HS-5 (cell line): ENCODE measurements around the gene RIBC2.
"Not testable (repeated sequence)": the region's sequence is repeated elsewhere in the genome, so short reads cannot be mapped to it uniquely, and the experiment has no call there.

Experiments used
- DNase-seq: peaks from one replicate; pipeline ENCODE4 v3.0.0-alpha.2; 2012; ENCODE audit warnings: low read depth

The RIBC2 gene

GRCh38 chr22:45449442-45449841 is 35.9 kb downstream of the RIBC2 start:
- DNase-seq = not testable (repeated sequence)

- DNase-seq = no peak
Measured at GRCh38 chr22:45450101-45450785, 36.8 kb downstream of the RIBC2 start.

GRCh38 chr22:45450921-45451651 is 37.6 kb downstream of the RIBC2 start:
- peak; percentile 77 for DNase-seq

- DNase-seq = no peak
Measured at GRCh38 chr22:45451972-45452371, 38.5 kb downstream of the RIBC2 start.

GRCh38 chr22:45452565-45453379 is 39.3 kb downstream of the RIBC2 start:
- DNase-seq = peak; percentile 58

GRCh38 chr22:45453764-45454163 is 40.3 kb downstream of the RIBC2 start:
- DNase-seq = no peak

GRCh38 chr22:45454275-45454674 is 40.8 kb downstream of the RIBC2 start:
- DNase-seq = no peak

GRCh38 chr22:45455212-45455611 is 41.7 kb downstream of the RIBC2 start:
- no peak for DNase-seq

GRCh38 chr22:45455621-45456020 is 42.1 kb downstream of the RIBC2 start:
- DNase-seq = no peak

GRCh38 chr22:45456811-45457210 is 43.3 kb downstream of the RIBC2 start:
- DNase-seq = no peak

- no peak for DNase-seq
Measured at GRCh38 chr22:45458532-45458931, 45.0 kb downstream of the RIBC2 start.

GRCh38 chr22:45459235-45459634 is 45.7 kb downstream of the RIBC2 start:
- no peak for DNase-seq

GRCh38 chr22:45460288-45461109 is 47.0 kb downstream of the RIBC2 start:
- no peak for DNase-seq

- no peak for DNase-seq
Measured at GRCh38 chr22:45462034-45462655, 48.7 kb downstream of the RIBC2 start.

GRCh38 chr22:45463691-45464090 is 50.2 kb downstream of the RIBC2 start:
- DNase-seq = not testable (repeated sequence)

GRCh38 chr22:45465633-45466032 is 52.1 kb downstream of the RIBC2 start:
- DNase-seq = no peak

GRCh38 chr22:45468872-45469271 is 55.4 kb downstream of the RIBC2 start:
- no peak for DNase-seq

GRCh38 chr22:45469281-45470073 is 56.0 kb downstream of the RIBC2 start:
- no peak for DNase-seq

GRCh38 chr22:45470871-45471270 is 57.4 kb downstream of the RIBC2 start:
- no peak for DNase-seq

- no peak for DNase-seq
Measured at GRCh38 chr22:45472426-45472825, 58.9 kb downstream of the RIBC2 start.
